22Rv1 (cell line): Measurements from ENCODE around the gene BCAN.

ENCODE experiments used
- CTCF ChIP-seq: fragments of 450-650 bp; IDR thresholded peaks from 2 replicates; pipeline ENCODE4 v1.5.1; 2017; ENCODE audit warnings: mild to moderate bottlenecking
- ZFX ChIP-seq: fragments of 450-650 bp; IDR thresholded peaks from 2 replicates; pipeline ENCODE4 v1.6.1; 2017; ENCODE audit warnings: antibody characterized with exemption, borderline replicate concordance

- TF ChIP-seq CTCF: no peak
- no peak for TF ChIP-seq ZFX
Observed at GRCh38 chr1:156666862-156667609, 25.1 kb downstream of the BCAN start.
